Lung (tissue), 12 donors: Measurements from ENCODE around the gene THRB. TPM values are rescaled to one million over a fixed set of nuclear protein-coding genes. Genes with fewer than 3 reads are reported as not detected.

Source experiments
- ATAC-seq: fragments of 200-7000 bp; cut with Tn5 transposase; one replicate; pipeline ENCODE4 v1.9.1; 2020; ENCODE audit warnings: moderate number of reproducible peaks; ENCODE audit not compliant: insufficient read depth, low FRiP score
- DNase-seq, 3 donors: peaks; one replicate each; pipeline ENCODE4 v3.0.0-alpha.2; 2013 to 2017
- H3K27ac ChIP-seq, 2 donors: one replicate each; pipeline ENCODE4 v1.5.1; 2013; ENCODE audit warnings: mild to moderate bottlenecking in 2 of 2, moderate library complexity in 2 of 2, control low read depth in 1 of 2, inconsistent platforms in 1 of 2, low read depth in 1 of 2, low read length in 1 of 2
- H3K27me3 ChIP-seq, 3 donors: one replicate each; pipeline ENCODE4 v1.5.1; 2013; ENCODE audit warnings: low read length in 2 of 3; ENCODE audit not compliant: control insufficient read depth in 3 of 3, insufficient read depth in 3 of 3
- H3K36me3 ChIP-seq, 4 donors: one replicate each; pipeline ENCODE4 v1.5.1; 2013; ENCODE audit warnings: low read length in 4 of 4, mild to moderate bottlenecking in 1 of 4, moderate library complexity in 1 of 4; ENCODE audit not compliant: control insufficient read depth in 4 of 4, insufficient read depth in 4 of 4
- H3K4me1 ChIP-seq, 5 donors: one replicate each; pipeline ENCODE4 v1.5.1; 2013; ENCODE audit warnings: low read length in 5 of 5, mild to moderate bottlenecking in 2 of 5, moderate library complexity in 1 of 5; ENCODE audit not compliant: control insufficient read depth in 5 of 5, insufficient read depth in 5 of 5
- H3K4me3 ChIP-seq: one replicate; pipeline ENCODE4 v1.5.1; 2013; ENCODE audit warnings: mild to moderate bottlenecking, control low read depth, moderate library complexity
- H3K9ac ChIP-seq, 2 donors: one replicate each; pipeline ENCODE4 v1.5.1; 2013; ENCODE audit warnings: low read length in 2 of 2, control low read depth in 1 of 2; ENCODE audit not compliant: insufficient read depth in 1 of 2
- H3K9me3 ChIP-seq, 4 donors: one replicate each; pipeline ENCODE4 v1.5.1; 2013; ENCODE audit warnings: low read length in 3 of 4, mild to moderate bottlenecking in 1 of 4, moderate library complexity in 1 of 4; ENCODE audit not compliant: control insufficient read depth in 4 of 4, insufficient read depth in 3 of 4
- CTCF ChIP-seq: IDR thresholded peaks from 2 replicates; pipeline ENCODE4 v1.5.1; 2012; ENCODE audit warnings: mild to moderate bottlenecking; ENCODE audit errors: control extremely low read depth, extremely low read depth
- WGBS, 2 donors: extraction: QIAGEN DNeasy Blood & Tissue Kit; methylation state at CpG; one replicate each; pipeline ENCODE4 v1.1.7; 2013; 5-methylcytosine and 5-hydroxymethylcytosine counted together
- polyA plus RNA-seq, 2 donors: library from polyadenylated mRNA; stranded (reverse); fragments of 200-250 nt; gene quantifications; one replicate each; pipeline ENCODE4 v1.2.1, GENCODE V29; 2013
- total RNA-seq, 2 donors: library from RNA; depleted of rRNA in 1 of 2; stranded (reverse); fragments of >200 nt in 1 of 2; gene quantifications; one replicate each; pipeline ENCODE4 v1.2.1, GENCODE V29; 2014 to 2021
- donor health status: control.
- donor health status: control.
- donor health status: Bipolar disorder and iron deficiency.
- donor health status: healthy.
- donor health status: DM: yes; HTN: yes; CAD: no.

THRB gene
- total and polyA plus RNA-seq, 4 donors = 2.1 to 23.5 (median 6.1) TPM

- TF ChIP-seq CTCF = no peak
- Histone ChIP-seq H3K4me3 (no peak overlapping the region), H3K36me3 (no peaks in the 10 kb centered on the region), H3K4me1 (peaks cover 0 to 18% (median 3%) of the 10 kb centered on the region in 5 donors), H3K27ac (no peak overlapping the region), H3K9me3 (no peaks in the 10 kb centered on the region), H3K27me3 (no peaks in the 10 kb centered on the region), H3K9ac (no peak overlapping the region)
- no peak for ATAC-seq
- no peak for DNase-seq
- 73 to 81% methylated on average over 5 of the region's 5 CpGs for WGBS, 2 donors
Observed at GRCh38 chr3:24450160-24450907, 44.3 kb downstream of the THRB start.

GRCh38 chr3:24447836-24448235, 46.8 kb downstream of the THRB start:
- 92 to 96% methylated on average over 6 of the region's 6 CpGs for WGBS, 2 donors
- DNase-seq (no peak), ATAC-seq (no peak)
- Histone ChIP-seq H3K4me3 (no peak overlapping the region), H3K4me1 (peaks cover 0 to 17% (median 3%) of the 10 kb centered on the region in 5 donors), H3K36me3 (no peaks in the 10 kb centered on the region), H3K27ac (no peak overlapping the region), H3K27me3 (no peaks in the 10 kb centered on the region), H3K9ac (no peak overlapping the region), H3K9me3 (no peaks in the 10 kb centered on the region)
- no peak for TF ChIP-seq CTCF

- TF ChIP-seq CTCF = no peak
- no peaks in the 10 kb centered on the region for H3K9me3 ChIP-seq
- H3K36me3 ChIP-seq = no peaks in the 10 kb centered on the region
- H3K9ac ChIP-seq = no peak overlapping the region
- H3K4me1 ChIP-seq = peaks cover 0 to 13% (median 0%) of the 10 kb centered on the region in 5 donors
- WGBS, 2 donors = 96 to 100% methylated on average over 1 of the region's 1 CpG
- DNase-seq (no peak), ATAC-seq (no peak)
- no peak overlapping the region for H3K4me3 ChIP-seq
- no peak overlapping the region for H3K27ac ChIP-seq
- H3K27me3 ChIP-seq = no peaks in the 10 kb centered on the region
Observed at GRCh38 chr3:24446032-24446431, 48.6 kb downstream of the THRB start.
